Measurements from ENCODE around the gene MIOX. TPM values are rescaled to one million over a fixed set of nuclear protein-coding genes. Genes with fewer than 3 reads are reported as not detected.
A peak's percentile ranks its signal among the peaks of the same experiment; 100 is the strongest.

The MIOX gene
- total and polyA plus RNA-seq, 2 of the 13 experiments (the other 11 are each of a cell fraction or from before 2014, with no cell fraction given), result 1.5 to 2.9 TPM

DNA sequence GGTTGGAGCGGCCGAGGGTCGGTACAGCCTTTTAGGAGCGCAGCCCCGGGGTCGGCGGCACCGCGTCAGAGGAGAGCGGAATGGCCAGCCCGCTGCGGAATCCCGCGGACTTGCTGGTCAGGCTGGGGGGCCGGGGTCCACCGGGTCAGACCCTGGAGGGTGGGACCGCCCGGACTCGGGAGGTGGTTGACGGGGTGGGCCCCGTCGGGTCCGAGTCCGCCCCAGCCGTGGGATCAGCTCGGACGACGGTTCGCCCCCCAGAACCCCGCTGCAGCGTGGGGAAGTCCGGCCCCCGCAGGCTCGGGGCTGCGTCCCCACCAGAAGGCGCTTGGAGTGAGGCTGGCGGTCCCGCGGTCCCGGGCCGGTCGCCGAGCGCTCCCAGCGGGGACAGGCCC lies 5.6 kb upstream of the MIOX start (continued):
- TF ChIP-seq CTCF (CRISPR knock-in tag; IDR thresholded peaks at IDR 0.05) (peak; percentile 21; the same call in 1 of the 2 replicates), ZNF496 (CRISPR knock-in tag; IDR thresholded peaks at IDR 0.05; ENCODE audit: insufficient replicate concordance) (no peak), ZNF598 (CRISPR knock-in tag; IDR thresholded peaks at IDR 0.05; ENCODE audit: borderline replicate concordance) (peak; percentile 32; the same call in 1 of the 2 replicates), CREB3 (CRISPR knock-in tag; IDR thresholded peaks at IDR 0.05) (no peak), RBM22 (optimal IDR thresholded peaks at IDR 0.05; ENCODE audit: low read length) (no peak), FOSL2 (CRISPR knock-in tag; IDR thresholded peaks at IDR 0.05) (no peak), CSRNP1 (CRISPR knock-in tag; IDR thresholded peaks at IDR 0.05) (peak; percentile 72; the same call in 1 of the 2 replicates), PHF21A (CRISPR knock-in tag; IDR thresholded peaks at IDR 0.05) (no peak), SRF (IDR thresholded peaks at IDR 0.05; ENCODE audit: low read depth, low read length) (no peak), ZNF878 (CRISPR knock-in tag; IDR thresholded peaks at IDR 0.05) (no peak), ZNF572 (CRISPR knock-in tag; IDR thresholded peaks at IDR 0.05) (no peak), FOSL1 (CRISPR knock-in tag; IDR thresholded peaks at IDR 0.05; ENCODE audit: borderline replicate concordance) (no peak), TEAD2 (CRISPR knock-in tag; IDR thresholded peaks at IDR 0.05) (no peak), JUND (CRISPR knock-in tag; IDR thresholded peaks at IDR 0.05) (no peak), SALL1 (CRISPR knock-in tag; IDR thresholded peaks at IDR 0.05) (no peak), SKI (IDR thresholded peaks at IDR 0.05; ENCODE audit: partially characterized antibody) (no peak), ZNF10 (CRISPR knock-in tag; IDR thresholded peaks at IDR 0.05; ENCODE audit: borderline replicate concordance, low read depth) (no peak), CHD4 (IDR thresholded peaks at IDR 0.05; ENCODE audit: borderline replicate concordance, low read length) (no peak), HINFP (CRISPR knock-in tag; IDR thresholded peaks at IDR 0.05; ENCODE audit: low read depth) (no peak), SP4 (CRISPR knock-in tag; IDR thresholded peaks at IDR 0.05) (no peak), ZNF501 (CRISPR knock-in tag; IDR thresholded peaks at IDR 0.05) (peak; percentile 20; the same call in 1 of the 2 replicates), ZFP41 (CRISPR knock-in tag; IDR thresholded peaks at IDR 0.05; ENCODE audit: borderline replicate concordance) (no peak), TSC22D2 (CRISPR knock-in tag; IDR thresholded peaks at IDR 0.05; ENCODE audit: borderline replicate concordance) (no peak), HOXA9 (CRISPR knock-in tag; IDR thresholded peaks at IDR 0.05; ENCODE audit: borderline replicate concordance) (no peak), ZBTB2 (CRISPR knock-in tag; IDR thresholded peaks at IDR 0.05; ENCODE audit: low read depth) (no peak)
